LNCaP clone FGC (cell line): ENCODE results near the gene ZP1.

ENCODE experiments used
- DNase-seq: peaks from one replicate; pipeline ENCODE4 v3.0.0-alpha.2; 2011; ENCODE audit warnings: low read depth
- H3K4me3 ChIP-seq: 2 replicates; pipeline ENCODE4 v1.5.1; 2011; ENCODE audit warnings: mild to moderate bottlenecking, low read depth, low read length, control low read depth
- TF ChIP-seq, protein P1 (sequence below): IDR thresholded peaks from 2 replicates; pipeline ENCODE4 v1.5.1; 2012; ENCODE audit warnings: mild to moderate bottlenecking; ENCODE audit not compliant: control insufficient read depth, insufficient read depth; ENCODE audit errors: extremely low read depth

The ZP1 gene

DNA sequence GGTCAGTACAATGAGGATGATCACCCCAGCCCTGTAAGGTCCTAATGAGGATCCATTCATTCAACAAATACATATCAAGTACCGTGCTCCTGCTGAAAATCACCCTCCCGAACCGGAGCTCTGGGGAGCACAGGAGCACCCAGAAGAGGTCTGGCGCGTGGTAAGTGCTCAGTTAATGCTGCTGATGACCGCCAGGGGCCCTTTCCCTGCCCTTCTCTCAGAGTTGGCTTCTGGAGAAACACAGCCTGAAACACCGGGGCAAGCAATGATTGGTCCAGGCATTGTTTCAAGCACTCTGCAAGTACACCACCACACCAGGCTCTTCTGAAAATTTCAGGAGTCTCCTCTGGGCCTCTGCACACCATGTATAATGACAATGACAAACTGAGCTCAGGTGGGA lies 29.2 kb upstream of the ZP1 start:
- TF ChIP-seq, protein P1, sequence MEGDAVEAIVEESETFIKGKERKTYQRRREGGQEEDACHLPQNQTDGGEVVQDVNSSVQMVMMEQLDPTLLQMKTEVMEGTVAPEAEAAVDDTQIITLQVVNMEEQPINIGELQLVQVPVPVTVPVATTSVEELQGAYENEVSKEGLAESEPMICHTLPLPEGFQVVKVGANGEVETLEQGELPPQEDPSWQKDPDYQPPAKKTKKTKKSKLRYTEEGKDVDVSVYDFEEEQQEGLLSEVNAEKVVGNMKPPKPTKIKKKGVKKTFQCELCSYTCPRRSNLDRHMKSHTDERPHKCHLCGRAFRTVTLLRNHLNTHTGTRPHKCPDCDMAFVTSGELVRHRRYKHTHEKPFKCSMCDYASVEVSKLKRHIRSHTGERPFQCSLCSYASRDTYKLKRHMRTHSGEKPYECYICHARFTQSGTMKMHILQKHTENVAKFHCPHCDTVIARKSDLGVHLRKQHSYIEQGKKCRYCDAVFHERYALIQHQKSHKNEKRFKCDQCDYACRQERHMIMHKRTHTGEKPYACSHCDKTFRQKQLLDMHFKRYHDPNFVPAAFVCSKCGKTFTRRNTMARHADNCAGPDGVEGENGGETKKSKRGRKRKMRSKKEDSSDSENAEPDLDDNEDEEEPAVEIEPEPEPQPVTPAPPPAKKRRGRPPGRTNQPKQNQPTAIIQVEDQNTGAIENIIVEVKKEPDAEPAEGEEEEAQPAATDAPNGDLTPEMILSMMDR = no peak
- no peak for DNase-seq
- H3K4me3 ChIP-seq = no peak overlapping the region

GRCh38 chr11:60840470-60841430 lies 26.6 kb upstream of the ZP1 start:
- no peak for DNase-seq
- no peak overlapping the region for H3K4me3 ChIP-seq
- TF ChIP-seq, protein P1 = no peak

DNA sequence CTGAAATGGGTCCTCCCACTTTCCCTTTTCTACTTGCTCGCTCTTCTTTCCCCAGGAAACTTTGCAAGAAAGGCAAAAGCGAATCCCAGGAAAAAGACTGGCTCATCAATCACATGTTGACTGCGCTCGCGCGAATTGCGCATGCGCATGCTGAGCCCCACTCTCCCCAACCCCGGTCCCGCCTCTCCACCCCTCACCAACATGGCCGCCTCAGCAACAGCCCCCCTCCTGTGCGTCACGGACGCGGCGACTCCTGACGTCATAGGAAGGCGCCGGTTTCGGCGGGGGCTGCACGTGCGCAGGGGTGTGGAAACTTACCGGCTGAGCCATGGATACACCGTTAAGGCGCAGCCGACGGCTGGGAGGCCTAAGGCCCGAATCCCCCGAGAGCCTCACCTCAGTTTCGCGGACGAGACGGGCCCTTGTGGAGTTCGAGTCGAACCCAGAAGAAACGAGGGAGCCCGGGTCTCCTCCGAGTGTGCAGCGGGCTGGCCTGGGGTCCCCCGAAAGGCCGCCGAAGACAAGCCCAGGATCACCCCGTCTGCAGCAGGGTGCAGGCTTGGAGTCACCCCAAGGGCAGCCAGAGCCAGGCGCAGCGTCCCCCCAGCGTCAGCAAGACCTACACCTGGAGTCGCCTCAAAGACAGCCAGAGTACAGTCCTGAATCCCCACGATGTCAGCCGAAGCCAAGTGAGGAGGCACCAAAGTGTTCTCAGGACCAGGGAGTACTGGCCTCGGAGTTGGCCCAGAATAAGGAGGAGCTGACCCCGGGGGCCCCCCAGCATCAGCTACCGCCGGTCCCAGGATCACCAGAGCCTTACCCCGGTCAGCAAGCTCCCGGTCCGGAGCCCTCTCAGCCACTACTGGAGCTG lies 25.3 kb upstream of the ZP1 start, which contains the start of gene CCDC86:
CCDC86 (plus strand) TSS at position 317 of the 871 bp plus-strand sequence; CDS start at position 329, 12 bp downstream.
- peak within 1 kb of the TSS; percentile 99 for H3K4me3 ChIP-seq
- DNase-seq = peak; percentile 85
- TF ChIP-seq, protein P1 = no peak

- peak overlapping the region; percentile 99 for H3K4me3 ChIP-seq
- TF ChIP-seq, protein P1 = no peak
- no peak for DNase-seq
These were observed 24.4 kb upstream of the ZP1 start for GRCh38 chr11:60842668-60843600.

- DNase-seq = no peak
- TF ChIP-seq, protein P1 = no peak
- peak overlapping the region; percentile 99 for H3K4me3 ChIP-seq
These were observed 23.1 kb upstream of the ZP1 start for GRCh38 chr11:60844045-60844869.

DNA sequence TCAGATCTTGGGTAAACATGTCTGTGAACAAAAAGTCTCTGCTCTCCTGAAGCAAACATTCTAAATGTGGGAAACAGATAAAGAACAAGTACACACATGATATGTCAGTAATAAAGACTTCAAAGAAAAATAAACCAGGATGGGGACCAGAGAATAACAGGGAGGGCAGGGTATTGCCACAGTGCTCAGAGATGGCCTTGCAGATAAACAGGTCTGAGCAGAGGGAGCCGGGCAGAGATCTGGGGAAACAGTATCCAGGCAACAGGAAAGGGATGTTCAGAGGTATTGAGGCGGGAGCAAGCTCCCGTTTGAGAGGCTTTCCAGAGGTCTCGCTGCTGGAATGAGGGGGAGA lies 22.5 kb upstream of the ZP1 start:
- no peak for DNase-seq

More for the DNA sequence above, 22.5 kb upstream of the ZP1 start:
- H3K4me3 ChIP-seq = no peak overlapping the region
- TF ChIP-seq, protein P1 = no peak
